ENCODE results near the gene PIWIL4.

- TF ChIP-seq SP1 (IDR thresholded peaks at IDR 0.05), result no peak
- TF ChIP-seq HDGF (IDR thresholded peaks at IDR 0.05; ENCODE audit: borderline replicate concordance), result no peak
- no peak for TF ChIP-seq ARNT (IDR thresholded peaks at IDR 0.05)
- no peak for TF ChIP-seq SUZ12 (IDR thresholded peaks at IDR 0.05)
- TF ChIP-seq LEF1 (IDR thresholded peaks at IDR 0.05; ENCODE audit: borderline replicate concordance), result no peak
Observed at GRCh38 chr11:94588366-94588942, 21.3 kb downstream of the PIWIL4 start.

All from HEK293T (cell line).